ENCODE data around the gene DPF3.

GRCh38 chr14:72616811-72617210 is 277.1 kb downstream of the DPF3 start:
- TF ChIP-seq CTCF (IDR thresholded peaks at IDR 0.05) = no peak
- TF ChIP-seq POLR2A (IDR thresholded peaks at IDR 0.05) = no peak

Data from adrenal gland (tissue), 5 donors.